K562 treated with DMSO at 1 percent for 12 hours (cell line): Measurements from ENCODE around the gene PIK3AP1. TPM values are rescaled to one million over a fixed set of nuclear protein-coding genes. Genes with fewer than 3 reads are reported as not detected.

ENCODE experiments used
- total RNA-seq: library from RNA; unstranded; fragments of 300-600 nt; gene quantifications from 2 replicates; pipeline ENCODE4 v1.2.3, GENCODE V29; 2022; ENCODE audit not compliant: insufficient read depth

The PIK3AP1 gene, protein sequence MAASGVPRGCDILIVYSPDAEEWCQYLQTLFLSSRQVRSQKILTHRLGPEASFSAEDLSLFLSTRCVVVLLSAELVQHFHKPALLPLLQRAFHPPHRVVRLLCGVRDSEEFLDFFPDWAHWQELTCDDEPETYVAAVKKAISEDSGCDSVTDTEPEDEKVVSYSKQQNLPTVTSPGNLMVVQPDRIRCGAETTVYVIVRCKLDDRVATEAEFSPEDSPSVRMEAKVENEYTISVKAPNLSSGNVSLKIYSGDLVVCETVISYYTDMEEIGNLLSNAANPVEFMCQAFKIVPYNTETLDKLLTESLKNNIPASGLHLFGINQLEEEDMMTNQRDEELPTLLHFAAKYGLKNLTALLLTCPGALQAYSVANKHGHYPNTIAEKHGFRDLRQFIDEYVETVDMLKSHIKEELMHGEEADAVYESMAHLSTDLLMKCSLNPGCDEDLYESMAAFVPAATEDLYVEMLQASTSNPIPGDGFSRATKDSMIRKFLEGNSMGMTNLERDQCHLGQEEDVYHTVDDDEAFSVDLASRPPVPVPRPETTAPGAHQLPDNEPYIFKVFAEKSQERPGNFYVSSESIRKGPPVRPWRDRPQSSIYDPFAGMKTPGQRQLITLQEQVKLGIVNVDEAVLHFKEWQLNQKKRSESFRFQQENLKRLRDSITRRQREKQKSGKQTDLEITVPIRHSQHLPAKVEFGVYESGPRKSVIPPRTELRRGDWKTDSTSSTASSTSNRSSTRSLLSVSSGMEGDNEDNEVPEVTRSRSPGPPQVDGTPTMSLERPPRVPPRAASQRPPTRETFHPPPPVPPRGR
- 1.4 and 1.8 TPM in 2 replicates for total RNA-seq

DNA sequence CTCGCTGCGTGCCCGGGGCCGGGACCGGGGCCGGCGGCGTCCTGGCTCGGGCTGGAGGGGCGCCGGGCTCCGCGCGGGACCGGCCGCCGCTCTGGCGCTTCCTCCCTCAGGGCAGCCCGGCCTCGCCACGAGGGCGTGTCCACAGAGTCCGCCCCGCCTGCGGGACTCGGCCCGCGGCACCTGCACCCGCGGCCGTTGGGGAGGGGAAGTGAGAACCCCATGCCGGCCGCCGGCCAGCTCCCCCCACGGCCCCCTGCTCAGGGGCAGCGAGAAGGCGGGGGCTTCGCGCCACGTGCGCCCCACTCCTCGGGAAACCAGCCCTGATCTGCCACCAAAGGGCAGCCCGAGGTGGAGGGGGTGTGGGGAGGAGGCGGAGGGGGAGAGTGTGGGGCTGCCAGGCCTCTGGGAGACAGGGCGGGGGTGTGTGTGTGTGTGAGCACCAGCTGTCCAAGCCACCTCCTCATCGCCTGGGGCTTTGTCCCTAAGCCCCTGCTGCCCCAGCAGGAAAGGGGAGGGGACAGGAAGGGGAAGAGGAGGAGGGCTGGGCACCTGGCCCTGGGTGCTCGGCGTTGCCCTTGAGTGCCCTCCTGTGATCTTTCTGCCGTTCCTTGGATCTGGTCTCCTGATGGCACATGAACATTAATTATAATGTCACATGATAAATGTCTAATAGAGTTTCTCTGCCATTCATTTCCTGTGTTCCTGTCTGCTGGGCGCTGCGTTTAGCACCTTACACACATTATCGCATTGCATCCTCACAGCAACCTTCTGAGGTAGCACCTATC, at the start of gene PIK3AP1:
Gene PIK3AP1 (minus strand): TSS at position 93 of the 785 bp plus-strand sequence. CDS start 120 bp downstream, outside the sequence.

GRCh38 chr10:96586419-96587263, 133.7 kb downstream of the PIK3AP1 start, which contains the start of gene TM9SF3:
Gene TM9SF3 (minus strand): TSS chr10:96587012. CDS start chr10:96586835, 177 bp downstream.

Other genes starting within 250 kb of the PIK3AP1 start
- not detected in 2 replicates for gene TLL2, start 206.6 kb downstream of the PIK3AP1 start, total RNA-seq
- gene TM9SF3, start 133.5 kb downstream of the PIK3AP1 start, total RNA-seq: 10.0 and 27.8 TPM in 2 replicates
- gene LCOR, start 111.8 kb upstream of the PIK3AP1 start, total RNA-seq: 0.90 and 5.5 TPM in 2 replicates